Neural progenitor cell (in vitro differentiated cells): ENCODE data around the gene NPC1L1.

Experiments
- CTCF ChIP-seq: fragments of 200-600 bp; sonication (generic); IDR thresholded peaks from 2 replicates; pipeline ENCODE4 v1.5.1; 2017; ENCODE audit warnings: antibody characterized with exemption, mild to moderate bottlenecking
- EZH2 ChIP-seq: fragments of 200-600 bp; sonication (generic); IDR thresholded peaks from 2 replicates; pipeline ENCODE4 v1.6.1; 2017; ENCODE audit warnings: antibody characterized with exemption, mild to moderate bottlenecking, moderate library complexity
- EZH2phosphoT487 ChIP-seq: fragments of 200-600 bp; sonication (generic); IDR thresholded peaks from 2 replicates; pipeline ENCODE4 v1.6.1; 2017; ENCODE audit warnings: antibody characterized with exemption

GRCh38 chr7:44520574-44520973 is 20.6 kb downstream of the NPC1L1 start:
- no peak for TF ChIP-seq CTCF
- TF ChIP-seq EZH2phosphoT487: no peak
- TF ChIP-seq EZH2: no peak
